IMR-90 (cell line): Measurements from ENCODE around the gene SSH2. TPM values are rescaled to one million over a fixed set of nuclear protein-coding genes. Genes with fewer than 3 reads are reported as not detected.

Experiments
- ATAC-seq: fragments of 200-7000 bp; cut with Tn5 transposase; 2 replicates; pipeline ENCODE4 v1.9.1; 2020; ENCODE audit warnings: low read depth, mild to moderate bottlenecking, moderate library complexity
- BruUV-seq: library from RNA; stranded (reverse); fragments of 400-500 nt; replicated peaks from 2 replicates; lab custom pipeline; 2021; lab: Mats Ljungman, UMichigan
- CTCF ChIA-PET: fragments of 300-600 bp; formaldehyde crosslinking; extraction: SDS; loops from one replicate; lab custom pipeline; 2021; ENCODE audit warnings: antibody characterized with exemption; lab: Yijun Ruan, JAX
- POLR2A ChIA-PET: fragments of 300-600 bp; sonication (Branson Sonifier 250); formaldehyde crosslinking; loops from one replicate; lab custom pipeline; 2022; ENCODE audit warnings: antibody characterized with exemption; ENCODE audit not compliant: unreplicated experiment; lab: Charles Lee
- DNase-seq: peaks from one replicate; pipeline ENCODE4 v3.0.0; 2013
- H2AFZ ChIP-seq: replicated peaks from 2 replicates; pipeline ENCODE3; 2013; ENCODE audit warnings: low read length, mild to moderate bottlenecking; ENCODE audit not compliant: poor library complexity
- H2AK5ac ChIP-seq: 2 replicates; pipeline ENCODE4 v1.6.1; 2013; ENCODE audit warnings: low read depth, low read length, inconsistent platforms
- H2AK9ac ChIP-seq: replicated peaks from 2 replicates; pipeline ENCODE3; 2013; ENCODE audit warnings: mild to moderate bottlenecking, low read depth, low read length, moderate library complexity; ENCODE audit not compliant: poor library complexity
- H2BK120ac ChIP-seq: 2 replicates; pipeline ENCODE4 v1.6.1; 2013; ENCODE audit warnings: low read depth, low read length, inconsistent platforms
- H2BK15ac ChIP-seq: 3 replicates; pipeline ENCODE4 v1.6.1; 2013; ENCODE audit warnings: low read depth, low read length, inconsistent platforms
- H2BK20ac ChIP-seq: 2 replicates; pipeline ENCODE4 v1.6.1; 2013; ENCODE audit warnings: low read depth, mild to moderate bottlenecking, inconsistent platforms, low read length, moderate library complexity
- H2BK5ac ChIP-seq: 2 replicates; pipeline ENCODE4 v1.6.1; 2013; ENCODE audit warnings: mild to moderate bottlenecking, low read depth, low read length, inconsistent platforms; ENCODE audit not compliant: poor library complexity, severe bottlenecking
- H3K14ac ChIP-seq: replicated peaks from 2 replicates; pipeline ENCODE4 v1.6.1; 2013; ENCODE audit warnings: low read depth, low read length, inconsistent platforms
- H3K18ac ChIP-seq: 2 replicates; pipeline ENCODE4 v1.6.1; 2013; ENCODE audit warnings: low read depth, low read length, control low read depth
- H3K23ac ChIP-seq: 2 replicates; pipeline ENCODE4 v1.6.1; 2013; ENCODE audit warnings: low read depth, low read length, inconsistent platforms
- H3K27ac ChIP-seq: 2 replicates; pipeline ENCODE4 v1.5.1; 2013; ENCODE audit warnings: mild to moderate bottlenecking, control low read depth, low read length; ENCODE audit not compliant: insufficient read depth
- H3K27me3 ChIP-seq: 2 replicates; pipeline ENCODE4 v1.6.1; 2013; ENCODE audit warnings: low read length; ENCODE audit not compliant: control insufficient read depth, insufficient read depth
- H3K36me3 ChIP-seq: 2 replicates; pipeline ENCODE4 v1.6.1; 2013; ENCODE audit warnings: low read length, mixed read lengths; ENCODE audit not compliant: control insufficient read depth, insufficient read depth
- H3K4ac ChIP-seq: 2 replicates; pipeline ENCODE4 v1.6.1; 2013; ENCODE audit warnings: low read depth, low read length, inconsistent platforms
- H3K4me1 ChIP-seq: 2 replicates; pipeline ENCODE4 v1.6.1; 2013; ENCODE audit warnings: low read length, mixed read lengths; ENCODE audit not compliant: control insufficient read depth, insufficient read depth
- H3K4me2 ChIP-seq: 2 replicates; pipeline ENCODE4 v1.6.1; 2013; ENCODE audit warnings: low read depth, mild to moderate bottlenecking, control low read depth, low read length, moderate library complexity
- H3K4me3 ChIP-seq: 2 replicates; pipeline ENCODE4 v1.5.1; 2013; ENCODE audit warnings: low read depth, mild to moderate bottlenecking, control low read depth, low read length, moderate library complexity; ENCODE audit not compliant: insufficient read depth
- H3K56ac ChIP-seq: 2 replicates; pipeline ENCODE4 v1.6.1; 2013; ENCODE audit warnings: low read length, inconsistent platforms; ENCODE audit not compliant: insufficient read depth; ENCODE audit errors: extremely low read depth
- H3K79me1 ChIP-seq, 2 experiments: 2 replicates each; pipeline ENCODE4 v1.6.1; 2013; ENCODE audit warnings: low read length in 2 of 2, inconsistent platforms in 1 of 2, low read depth in 1 of 2
- H3K9ac ChIP-seq: 2 replicates; pipeline ENCODE4 v1.6.1; 2013; ENCODE audit warnings: low read depth, low read length, control low read depth
- H3K9me1 ChIP-seq: 2 replicates; pipeline ENCODE4 v1.6.1; 2013; ENCODE audit warnings: low read length, inconsistent platforms; ENCODE audit not compliant: insufficient read depth
- H3K9me3 ChIP-seq: 2 replicates; pipeline ENCODE4 v1.6.1; 2013; ENCODE audit warnings: low read length; ENCODE audit not compliant: control insufficient read depth, insufficient read depth
- H4K20me1 ChIP-seq: 2 replicates; pipeline ENCODE4 v1.6.1; 2013; ENCODE audit warnings: low read length, inconsistent platforms; ENCODE audit not compliant: insufficient read depth
- H4K5ac ChIP-seq: 2 replicates; pipeline ENCODE4 v1.6.1; 2013; ENCODE audit warnings: mild to moderate bottlenecking, low read depth, low read length, control low read depth
- H4K8ac ChIP-seq, 2 experiments: 2 replicates each; pipeline ENCODE4 v1.6.1; 2013; ENCODE audit warnings: low read depth in 2 of 2, low read length in 2 of 2, control low read depth in 1 of 2, inconsistent platforms in 1 of 2
- H4K91ac ChIP-seq: 2 replicates; pipeline ENCODE4 v1.6.1; 2013; ENCODE audit warnings: low read depth, low read length, inconsistent platforms; ENCODE audit not compliant: insufficient read depth
- BHLHE40 ChIP-seq: fragments of 150-350 bp; IDR thresholded peaks from 2 replicates; pipeline ENCODE4 v1.6.1; 2016; ENCODE audit warnings: mild to moderate bottlenecking, low read depth, low read length
- CEBPB ChIP-seq: IDR thresholded peaks from 2 replicates; pipeline ENCODE4 v1.6.1; 2012; ENCODE audit warnings: low read depth, low read length, improper control_type of control experiment
- CHD1 ChIP-seq: IDR thresholded peaks from 2 replicates; pipeline ENCODE4 v1.6.1; 2012; ENCODE audit warnings: low read depth, low read length, improper control_type of control experiment
- ELK1 ChIP-seq: fragments of 150-350 bp; IDR thresholded peaks from 2 replicates; pipeline ENCODE4 v1.6.1; 2016; ENCODE audit warnings: low read depth, mild to moderate bottlenecking, low read length, moderate library complexity, borderline replicate concordance
- POLR2A ChIP-seq: IDR thresholded peaks from 2 replicates; pipeline ENCODE4 v1.6.1; 2012; ENCODE audit warnings: mild to moderate bottlenecking, low read depth, low read length
- RAD21 ChIP-seq: IDR thresholded peaks from 2 replicates; pipeline ENCODE4 v1.6.1; 2012; ENCODE audit warnings: low read length, improper control_type of control experiment
- RCOR1 ChIP-seq: IDR thresholded peaks from 2 replicates; pipeline ENCODE4 v1.6.1; 2012; ENCODE audit warnings: mild to moderate bottlenecking, low read length, improper control_type of control experiment; ENCODE audit not compliant: insufficient replicate concordance
- RFX5 ChIP-seq: IDR thresholded peaks from 2 replicates; pipeline ENCODE4 v1.8.0; 2012; ENCODE audit warnings: low read depth, mild to moderate bottlenecking, low read length, moderate library complexity
- SMC3 ChIP-seq: fragments of 150-350 bp; IDR thresholded peaks from 2 replicates; pipeline ENCODE4 v1.6.1; 2016; ENCODE audit warnings: low read depth, mild to moderate bottlenecking, antibody characterized with exemption, low read length, moderate library complexity
- USF2 ChIP-seq: fragments of 150-350 bp; IDR thresholded peaks from 2 replicates; pipeline ENCODE4 v1.6.1; 2017; ENCODE audit warnings: mild to moderate bottlenecking, antibody characterized with exemption, low read length, low read depth
- WGBS, 2 experiments: methylation state at CpG; one replicate each; pipeline versions ENCODE4 v1.1.5 to v1.1.7; 2013; ENCODE audit warnings: missing lambda C conversion rate in 2 of 2; ENCODE audit not compliant: insufficient read length in 1 of 2; ENCODE audit errors: extremely low coverage in 2 of 2; 5-methylcytosine and 5-hydroxymethylcytosine counted together
- dilution Hi-C: fragments of 300-500 bp; cut with HindIII; formaldehyde crosslinking; loops from one replicate; pipeline ENCODE4 v1.14.3; 2018; ENCODE audit warnings: low sequenced_read_pairs; ENCODE audit not compliant: unreplicated experiment
- in situ Hi-C: fragments of 300-500 bp; cut with MboI; formaldehyde crosslinking; loops from 3 replicates; pipeline ENCODE4 v1.14.3; 2019; ENCODE audit warnings: low sequenced_read_pairs, inconsistent platforms, mixed read lengths
- intact Hi-C: fragments of 100-400 bp; cut with micrococcal nuclease; formaldehyde crosslinking; loops from 2 replicates; pipeline ENCODE4 v1.10.0; 2022
- polyA plus RNA-seq, 3 experiments: library from polyadenylated mRNA; depleted of rRNA; stranded (reverse); fragments of >200 nt; gene quantifications; 2 replicates each; pipeline ENCODE4 v1.2.3, GENCODE V29; 2012; ENCODE audit warnings: low replicate concordance in 1 of 3
- total RNA-seq: library from RNA; depleted of rRNA; stranded (reverse); fragments of >200 nt; gene quantifications from 2 replicates; pipeline ENCODE4 v1.2.3, GENCODE V29; 2012

SSH2 gene
- total and polyA plus RNA-seq, 2 of the 4 experiments (the other 2 are of a cell fraction) = 9.3 TPM

DNA sequence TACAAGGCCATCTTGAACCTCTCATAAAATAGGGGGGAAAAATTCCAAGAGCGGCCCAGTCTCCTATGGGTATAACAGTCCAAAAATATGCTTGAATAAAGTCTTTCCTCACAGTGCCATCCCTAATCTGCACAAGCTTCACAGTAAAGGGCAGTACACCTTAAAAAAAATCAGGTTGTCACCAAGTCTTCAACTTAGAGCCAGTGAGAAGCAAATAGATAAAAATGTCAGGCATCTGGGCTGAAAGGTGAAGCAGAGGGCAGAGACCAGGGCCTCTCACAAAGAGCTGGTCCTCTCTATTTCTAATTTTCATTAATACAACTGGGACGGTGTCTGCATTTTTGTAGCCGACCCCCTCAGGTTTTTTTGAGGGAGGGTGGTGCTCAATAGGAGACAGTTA lies 82.9 kb downstream of the SSH2 start:
- no peak for ATAC-seq
- BruUV-seq = no TSS peak
- POLR2A ChIA-PET = no interaction called here

More for the DNA sequence above, 82.9 kb downstream of the SSH2 start:
- H3K4me3 ChIP-seq = no peak overlapping the region
- in situ Hi-C loops = no loop called here
- no peak overlapping the region for H3K9ac ChIP-seq
- H2BK5ac ChIP-seq = no peak overlapping the region
- H2BK15ac ChIP-seq = no peak overlapping the region
- no peak overlapping the region for H4K8ac ChIP-seq
- H2AK9ac ChIP-seq = no peak overlapping the region
- H2BK120ac ChIP-seq = no peak overlapping the region
- H4K5ac ChIP-seq = no peak overlapping the region
- H4K20me1 ChIP-seq = no peaks in the 10 kb centered on the region
- H2AFZ ChIP-seq = no peak overlapping the region
- H3K79me1 ChIP-seq = peaks cover 26 to 43% of the 10 kb centered on the region in 2 experiments; a peak in 3 of 4 replicates
- no peak overlapping the region for H3K14ac ChIP-seq
- H3K36me3 ChIP-seq = no peaks in the 10 kb centered on the region
- no peak overlapping the region for H3K27ac ChIP-seq
- peaks cover 14% of the 10 kb centered on the region for H3K4me1 ChIP-seq
- intact Hi-C loops = no loop called here
- no peak overlapping the region for H3K18ac ChIP-seq
- no peak overlapping the region for H3K4ac ChIP-seq
- no peak overlapping the region for H2BK20ac ChIP-seq
- dilution Hi-C loops = no loop called here
- CTCF ChIA-PET = no interaction called here
- H3K56ac ChIP-seq = no peak overlapping the region
- H3K9me3 ChIP-seq = no peaks in the 10 kb centered on the region
- TF ChIP-seq CEBPB (no peak), RAD21 (no peak), RCOR1 (no peak), POLR2A (no peak), BHLHE40 (no peak), CHD1 (no peak), RFX5 (no peak), ELK1 (no peak), SMC3 (no peak), USF2 (no peak)
- H3K23ac ChIP-seq = no peak overlapping the region
- no peak overlapping the region for H4K91ac ChIP-seq
- no peak overlapping the region for H3K4me2 ChIP-seq
- H3K27me3 ChIP-seq = no peaks in the 10 kb centered on the region
- H2AK5ac ChIP-seq = no peak overlapping the region
- DNase-seq = no peak
- peaks cover 4% of the 10 kb centered on the region; the same call in 1 of the 2 replicates for H3K9me1 ChIP-seq
- no CpG with 5 or more reads among the region's 3 CpGs for WGBS, 2 experiments
